Measurements from ENCODE around the gene CLIP3.
"Not testable (repeated sequence)": the region's sequence is repeated elsewhere in the genome, so short reads cannot be mapped to it uniquely, and the experiment has no call there.

The CLIP3 gene

GRCh38 chr19:36049080-36049698, 16.5 kb upstream of the CLIP3 start:
- peak; percentile 25 for DNase-seq (ENCODE audit: low spot score)

GRCh38 chr19:36047835-36048234, 15.2 kb upstream of the CLIP3 start:
- no peak for DNase-seq (ENCODE audit: low spot score)

- DNase-seq (ENCODE audit: low spot score): no peak
These were observed 13.9 kb upstream of the CLIP3 start for GRCh38 chr19:36046443-36047050.

- no peak for DNase-seq (ENCODE audit: low spot score)
These were observed 11.3 kb upstream of the CLIP3 start for GRCh38 chr19:36043952-36044351.

GRCh38 chr19:36041831-36042230, 9.2 kb upstream of the CLIP3 start:
- DNase-seq (ENCODE audit: low spot score): peak; percentile 72

- not testable (repeated sequence) for DNase-seq (ENCODE audit: low spot score)
These were observed 8.4 kb upstream of the CLIP3 start for GRCh38 chr19:36041092-36041491.

- no peak for DNase-seq (ENCODE audit: low spot score)
These were observed 7.8 kb upstream of the CLIP3 start for GRCh38 chr19:36040495-36040894.

GRCh38 chr19:36031308-36031707, 1.4 kb downstream of the CLIP3 start:
- no peak for DNase-seq (ENCODE audit: low spot score)

- peak; percentile 61 for DNase-seq (ENCODE audit: low spot score)
These were observed 2.2 kb downstream of the CLIP3 start for GRCh38 chr19:36030264-36031148.

- no peak for DNase-seq (ENCODE audit: low spot score)
These were observed 4.2 kb downstream of the CLIP3 start for GRCh38 chr19:36028313-36029041.

GRCh38 chr19:36027696-36028095, 5.0 kb downstream of the CLIP3 start:
- DNase-seq (ENCODE audit: low spot score): no peak

- DNase-seq (ENCODE audit: low spot score): no peak
These were observed 6.4 kb downstream of the CLIP3 start for GRCh38 chr19:36026091-36026876.

GRCh38 chr19:36025541-36025940, 7.1 kb downstream of the CLIP3 start:
- no peak for DNase-seq (ENCODE audit: low spot score)

- no peak for DNase-seq (ENCODE audit: low spot score)
These were observed 9.2 kb downstream of the CLIP3 start for GRCh38 chr19:36023432-36023831.

GRCh38 chr19:36019061-36019670, 13.5 kb downstream of the CLIP3 start:
- DNase-seq (ENCODE audit: low spot score): no peak

GRCh38 chr19:36014012-36014924, 18.4 kb downstream of the CLIP3 start, which contains the start of gene ALKBH6:
TSS of gene ALKBH6 (minus strand) at chr19:36014213. CDS start at chr19:36013397, 816 bp downstream.
- DNase-seq (ENCODE audit: low spot score): peak; percentile 99

GRCh38 chr19:36013280-36014011, 19.2 kb downstream of the CLIP3 start:
- no peak for DNase-seq (ENCODE audit: low spot score)

- DNase-seq (ENCODE audit: low spot score): no peak
These were observed 22.3 kb downstream of the CLIP3 start for GRCh38 chr19:36010402-36010801.
